Mucosa of rectum (tissue), 2 donors: ENCODE data around the gene CSNK2A1.
A peak's percentile ranks its signal among the peaks of the same experiment; 100 is the strongest.

Experiments used
- H3K27ac ChIP-seq, 2 donors: one replicate each; pipeline ENCODE4 v1.7.0; 2013; ENCODE audit warnings: inconsistent platforms in 2 of 2, low read depth in 2 of 2, low read length in 2 of 2
- H3K27me3 ChIP-seq, 2 donors: one replicate each; pipeline ENCODE4 v1.7.0; 2013; ENCODE audit warnings: low read length in 2 of 2; ENCODE audit not compliant: control insufficient read depth in 2 of 2, insufficient read depth in 2 of 2
- H3K36me3 ChIP-seq, 2 donors: one replicate each; pipeline ENCODE4 v1.7.0; 2013; ENCODE audit warnings: low read length in 2 of 2; ENCODE audit not compliant: control insufficient read depth in 2 of 2, insufficient read depth in 2 of 2
- H3K4me1 ChIP-seq, 2 donors: one replicate each; pipeline ENCODE4 v1.7.0; 2013; ENCODE audit warnings: low read length in 2 of 2, mild to moderate bottlenecking in 1 of 2; ENCODE audit not compliant: control insufficient read depth in 2 of 2, insufficient read depth in 2 of 2
- H3K4me3 ChIP-seq, 2 donors: one replicate each; pipeline ENCODE4 v1.7.0; 2013; ENCODE audit warnings: low read length in 2 of 2
- H3K9ac ChIP-seq, 2 donors: one replicate each; pipeline ENCODE4 v1.7.0; 2013; ENCODE audit warnings: low read length in 2 of 2, low read depth in 1 of 2, mild to moderate bottlenecking in 1 of 2
- H3K9me3 ChIP-seq, 2 donors: one replicate each; pipeline ENCODE4 v1.7.0; 2013; ENCODE audit warnings: low read length in 2 of 2; ENCODE audit not compliant: control insufficient read depth in 2 of 2
- donor health status: healthy.
- donor health status: Normal muscosa, but diverticular disease.

CSNK2A1 gene

DNA sequence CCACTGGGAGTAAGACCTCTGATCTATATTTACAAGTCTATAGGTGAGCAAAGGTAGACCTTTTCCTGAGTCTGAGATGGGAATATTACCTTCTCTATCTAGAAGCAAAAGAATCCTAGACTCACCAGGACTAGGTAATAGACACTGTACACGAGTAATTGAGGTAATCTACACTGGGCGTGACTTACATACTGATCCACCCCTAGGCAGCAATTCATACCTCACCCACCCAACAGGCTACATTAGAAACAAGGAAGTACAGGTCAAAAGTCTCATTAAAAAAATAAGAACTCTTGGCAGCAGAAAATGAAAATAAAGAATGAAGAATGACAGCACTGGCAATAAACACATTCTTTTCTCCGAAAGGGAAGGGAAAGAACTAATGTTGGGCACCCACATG lies 7.6 kb downstream of the CSNK2A1 start:
- Histone ChIP-seq H3K4me1 (peaks cover 18 to 40% of the 10 kb centered on the region in 2 donors), H3K9me3 (no peaks in the 10 kb centered on the region), H3K27me3 (no peaks in the 10 kb centered on the region), H3K9ac (peak overlapping the region; percentile 33 to 55), H3K4me3 (peak overlapping the region; percentile 52 to 62), H3K36me3 (no peaks in the 10 kb centered on the region), H3K27ac (peak overlapping the region; percentile 75 to 85)

DNA sequence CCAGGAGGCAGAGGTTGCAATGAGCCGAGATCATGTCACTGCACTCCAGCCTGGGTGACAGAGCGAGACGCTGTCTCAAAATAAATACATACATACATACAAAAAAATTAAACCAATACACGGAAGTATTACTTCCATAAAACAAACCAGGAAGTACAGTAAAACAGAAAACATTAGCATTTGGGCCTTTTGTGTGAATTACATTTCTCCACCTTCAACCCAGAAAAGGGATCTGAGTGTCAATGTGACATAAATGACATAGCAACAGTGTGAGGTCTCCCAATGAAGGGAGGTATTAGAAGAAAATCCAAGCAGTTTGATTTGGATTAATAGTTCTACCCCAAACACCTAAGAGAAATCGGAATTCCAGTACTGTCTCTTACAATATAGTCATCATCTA lies 10.1 kb downstream of the CSNK2A1 start:
- no peak overlapping the region for H3K9ac ChIP-seq
- no peaks in the 10 kb centered on the region for H3K27me3 ChIP-seq
- no peaks in the 10 kb centered on the region for H3K36me3 ChIP-seq
- peak overlapping the region; percentile 1 to 45 for H3K27ac ChIP-seq
- no peak overlapping the region for H3K4me3 ChIP-seq
- H3K9me3 ChIP-seq, result no peaks in the 10 kb centered on the region
- H3K4me1 ChIP-seq, result peaks cover 18 to 31% of the 10 kb centered on the region in 2 donors

DNA sequence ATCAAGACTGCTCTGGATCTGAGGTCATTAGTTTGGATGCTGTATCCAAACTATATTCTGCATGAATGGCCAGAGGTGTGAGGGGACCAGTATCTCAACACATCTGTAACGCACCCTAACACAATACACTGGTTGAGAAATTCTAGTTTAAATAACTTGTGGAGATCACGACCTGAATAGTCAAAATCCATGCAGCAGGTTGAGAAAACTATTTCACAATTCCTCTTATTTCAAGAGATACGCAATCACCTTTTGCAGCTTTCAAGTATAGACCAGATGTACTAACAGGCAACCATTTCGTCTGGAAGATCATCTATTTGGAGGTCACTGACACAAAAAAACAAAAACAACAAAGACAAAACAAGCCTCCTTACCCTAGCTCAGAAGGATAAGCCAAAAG lies 11.1 kb downstream of the CSNK2A1 start:
- H3K4me3 ChIP-seq, result no peak overlapping the region
- peaks cover 21 to 30% of the 10 kb centered on the region in 2 donors for H3K4me1 ChIP-seq
- H3K27ac ChIP-seq, result no peak overlapping the region
- no peaks in the 10 kb centered on the region for H3K27me3 ChIP-seq
- H3K36me3 ChIP-seq, result peaks cover 0 to 4% of the 10 kb centered on the region in 2 donors
- H3K9me3 ChIP-seq, result no peaks in the 10 kb centered on the region
- no peak overlapping the region for H3K9ac ChIP-seq

DNA sequence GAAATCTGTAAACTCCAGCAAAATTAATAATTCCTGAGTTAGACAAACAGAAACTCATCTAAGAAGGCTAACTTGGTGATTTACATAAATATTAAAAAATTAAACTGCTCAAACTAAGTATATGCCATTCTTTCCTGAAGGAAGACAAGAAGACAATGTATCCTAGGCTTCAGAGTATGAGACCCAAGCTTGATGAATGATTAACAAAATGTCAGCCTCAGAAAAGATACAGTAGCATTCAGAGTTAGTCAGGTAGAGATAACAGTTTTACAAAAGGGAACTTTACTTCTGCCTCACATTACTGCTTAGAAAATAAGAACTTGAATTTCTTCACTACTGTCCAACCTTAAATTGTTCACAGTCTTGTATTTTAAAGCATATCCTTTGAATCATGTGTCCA lies 12.0 kb downstream of the CSNK2A1 start:
- H3K9ac ChIP-seq, result no peak overlapping the region
- H3K27ac ChIP-seq, result no peak overlapping the region
- H3K4me1 ChIP-seq, result peaks cover 19 to 27% of the 10 kb centered on the region in 2 donors
- no peaks in the 10 kb centered on the region for H3K27me3 ChIP-seq
- H3K36me3 ChIP-seq, result peaks cover 4 to 6% of the 10 kb centered on the region in 2 donors
- H3K4me3 ChIP-seq, result no peak overlapping the region
- no peaks in the 10 kb centered on the region for H3K9me3 ChIP-seq

DNA sequence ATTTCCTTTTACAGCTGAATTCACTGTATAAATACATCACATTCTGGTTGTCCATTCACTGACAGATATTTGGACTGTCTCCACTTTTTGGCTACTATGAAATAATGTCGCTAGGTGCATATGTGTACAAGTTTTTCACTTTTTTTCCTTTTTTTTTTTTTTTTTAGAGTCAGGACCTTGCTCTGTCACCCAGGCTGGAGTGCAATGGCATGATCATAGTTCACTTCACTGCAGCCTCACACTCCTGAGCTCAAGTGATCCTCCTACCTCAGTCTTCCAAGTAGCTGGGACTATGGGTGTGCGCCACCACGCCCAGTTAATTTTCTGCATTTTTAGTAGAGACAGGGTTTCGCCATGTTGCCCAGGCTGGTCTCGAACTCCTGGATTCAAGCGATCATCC lies 13.3 kb downstream of the CSNK2A1 start:
- Histone ChIP-seq H3K4me3 (no peak overlapping the region), H3K36me3 (peaks cover 5 to 6% of the 10 kb centered on the region in 2 donors), H3K9me3 (no peaks in the 10 kb centered on the region), H3K27ac (no peak overlapping the region), H3K4me1 (peaks cover 15% of the 10 kb centered on the region in 2 donors), H3K9ac (no peak overlapping the region), H3K27me3 (no peaks in the 10 kb centered on the region)

DNA sequence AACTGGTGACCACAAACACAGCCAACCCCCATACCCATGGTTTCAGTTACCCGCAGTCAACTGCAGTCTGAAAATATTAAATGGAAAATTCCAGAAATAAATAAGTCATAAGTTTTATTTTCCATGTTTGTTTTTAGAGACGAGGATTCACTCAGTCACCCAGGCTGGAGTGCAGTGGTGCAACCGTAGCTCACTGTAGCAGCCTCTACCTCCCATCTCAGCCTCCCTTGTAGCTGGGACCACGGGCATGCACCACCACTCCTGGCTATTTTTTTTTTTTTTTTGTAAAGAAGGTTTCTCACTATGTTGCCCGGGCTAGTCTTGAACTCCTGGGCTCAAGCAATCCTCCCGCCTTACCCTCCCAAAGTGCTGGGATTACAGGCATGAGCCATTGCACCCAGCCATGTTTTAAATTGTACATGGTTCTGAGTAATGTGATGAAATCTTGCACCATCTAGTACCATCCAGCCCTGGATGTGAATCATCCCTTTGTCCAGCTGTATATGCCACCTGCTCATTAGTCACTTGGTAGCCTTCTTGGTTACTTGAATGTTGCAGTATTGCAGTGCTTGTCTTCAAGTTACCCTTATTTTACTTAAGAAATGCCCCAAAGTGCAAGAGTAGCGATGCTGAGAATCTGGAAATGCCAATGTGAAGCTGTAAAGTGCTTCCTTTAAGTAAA lies 14.5 kb downstream of the CSNK2A1 start:
- Histone ChIP-seq H3K4me1 (peaks cover 11 to 15% of the 10 kb centered on the region in 2 donors), H3K4me3 (no peak overlapping the region), H3K36me3 (peaks cover 5 to 9% of the 10 kb centered on the region in 2 donors), H3K9ac (no peak overlapping the region), H3K27me3 (no peaks in the 10 kb centered on the region), H3K9me3 (no peaks in the 10 kb centered on the region), H3K27ac (no peak overlapping the region)

DNA sequence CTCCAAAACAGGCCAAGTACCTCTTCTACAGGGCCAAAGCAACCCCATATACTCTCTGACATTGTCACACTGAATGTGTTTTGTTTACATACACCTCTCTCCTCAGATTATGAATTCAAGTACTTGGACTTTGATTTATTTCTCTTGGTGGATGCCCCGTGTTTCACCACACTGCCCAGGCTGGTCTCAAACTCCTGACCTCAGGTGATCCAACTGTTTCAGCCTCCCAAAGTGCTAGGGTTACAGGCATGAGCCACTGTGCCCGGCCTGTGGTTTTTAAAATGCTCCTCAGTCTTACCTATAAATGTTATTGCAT lies 16.1 kb downstream of the CSNK2A1 start:
- H3K27ac ChIP-seq, result no peak overlapping the region
- no peak overlapping the region for H3K9ac ChIP-seq
- peaks cover under 1 to 7% of the 10 kb centered on the region in 2 donors for H3K4me1 ChIP-seq
- H3K4me3 ChIP-seq, result no peak overlapping the region
- peaks cover 5 to 9% of the 10 kb centered on the region in 2 donors for H3K36me3 ChIP-seq
- H3K9me3 ChIP-seq, result no peaks in the 10 kb centered on the region
- H3K27me3 ChIP-seq, result no peaks in the 10 kb centered on the region

DNA sequence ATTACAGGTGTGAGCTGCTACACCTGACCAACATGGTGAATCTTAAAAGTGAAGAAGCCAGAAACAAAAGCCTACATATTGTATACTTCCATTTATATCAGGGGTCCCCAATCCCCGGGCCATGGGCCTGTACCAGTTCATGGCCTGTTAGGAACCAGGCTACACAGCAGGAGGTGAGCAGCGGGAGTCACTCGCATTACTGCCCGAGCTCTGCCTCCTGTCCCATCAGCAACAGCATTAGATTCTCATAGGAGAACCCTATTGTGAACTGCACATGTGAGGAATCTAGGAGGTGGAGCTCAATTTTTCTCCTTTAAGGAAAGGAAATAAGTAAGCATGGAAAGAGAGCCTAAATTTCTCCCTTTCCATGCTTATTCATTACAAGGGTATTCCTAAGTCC lies 21.7 kb downstream of the CSNK2A1 start:
- H3K9ac ChIP-seq, result no peak overlapping the region

DNA sequence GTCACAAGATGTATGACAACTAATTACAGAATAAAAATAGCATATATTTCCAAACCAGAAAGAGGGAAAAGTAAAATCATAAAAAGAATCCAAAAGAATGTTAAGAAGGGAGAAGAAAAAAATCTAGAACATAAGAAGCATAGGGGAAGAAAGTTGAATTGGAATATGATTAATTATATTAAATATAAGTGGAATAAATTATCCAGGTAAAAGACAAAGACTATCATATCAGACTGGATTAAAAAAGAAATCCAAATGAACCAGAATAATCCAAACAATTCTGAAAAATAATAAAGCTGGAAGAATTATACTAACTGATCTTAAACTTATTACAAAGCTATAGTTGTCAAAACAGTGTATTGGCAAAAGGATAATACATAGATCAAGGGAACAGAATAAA lies 23.6 kb downstream of the CSNK2A1 start:
- Histone ChIP-seq H3K4me1 (no peaks in the 10 kb centered on the region), H3K9me3 (no peaks in the 10 kb centered on the region), H3K27me3 (no peaks in the 10 kb centered on the region), H3K27ac (no peak overlapping the region), H3K36me3 (peaks cover 5% of the 10 kb centered on the region in 2 donors), H3K4me3 (no peak overlapping the region), H3K9ac (no peak overlapping the region)

More for the DNA sequence above, 21.7 kb downstream of the CSNK2A1 start:
- Histone ChIP-seq H3K27me3 (no peaks in the 10 kb centered on the region), H3K27ac (no peak overlapping the region), H3K4me1 (no peaks in the 10 kb centered on the region), H3K9me3 (no peaks in the 10 kb centered on the region), H3K4me3 (no peak overlapping the region), H3K36me3 (peaks cover 3 to 8% of the 10 kb centered on the region in 2 donors)

DNA sequence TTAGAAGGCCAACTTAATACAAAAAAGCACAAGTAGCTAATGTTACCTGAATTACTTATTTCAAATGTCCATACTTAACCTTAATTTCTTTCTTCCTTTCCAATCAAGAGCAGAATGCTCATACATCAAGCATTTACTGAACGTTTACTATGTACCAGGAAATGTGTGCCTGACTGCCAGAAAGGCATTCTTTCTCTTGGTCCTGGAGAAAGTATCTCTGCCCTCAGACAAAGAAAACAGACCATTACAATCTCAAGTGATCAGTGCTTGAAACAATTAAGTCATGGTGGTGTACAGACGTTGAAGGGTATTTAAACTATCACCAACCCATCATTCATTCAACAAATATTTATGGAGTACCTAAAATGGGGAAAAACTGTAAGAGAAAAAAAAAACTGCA lies 26.4 kb downstream of the CSNK2A1 start:
- H3K4me3 ChIP-seq, result no peak overlapping the region
- H3K4me1 ChIP-seq, result no peaks in the 10 kb centered on the region
- H3K27ac ChIP-seq, result no peak overlapping the region
- no peaks in the 10 kb centered on the region for H3K27me3 ChIP-seq
- no peak overlapping the region for H3K9ac ChIP-seq
- peaks cover 2 to 5% of the 10 kb centered on the region in 2 donors for H3K36me3 ChIP-seq
- H3K9me3 ChIP-seq, result no peaks in the 10 kb centered on the region
